GM19468 (cell line): ENCODE results near the gene SH3PXD2A.

Experiments
- ATAC-seq: cut with Tn5 transposase; IDR thresholded peaks from one replicate; pipeline ENCODE4 v1.9.1; 2021; ENCODE audit warnings: mild to moderate bottlenecking, moderate library complexity, moderate number of reproducible peaks; ENCODE audit not compliant: unreplicated experiment; ENCODE audit errors: extremely low read depth

The SH3PXD2A gene

GRCh38 chr10:103835096-103836050 lies 20.0 kb downstream of the SH3PXD2A start:
- no peak for ATAC-seq

- no peak for ATAC-seq
Observed at GRCh38 chr10:103834436-103835095, 20.8 kb downstream of the SH3PXD2A start.

DNA sequence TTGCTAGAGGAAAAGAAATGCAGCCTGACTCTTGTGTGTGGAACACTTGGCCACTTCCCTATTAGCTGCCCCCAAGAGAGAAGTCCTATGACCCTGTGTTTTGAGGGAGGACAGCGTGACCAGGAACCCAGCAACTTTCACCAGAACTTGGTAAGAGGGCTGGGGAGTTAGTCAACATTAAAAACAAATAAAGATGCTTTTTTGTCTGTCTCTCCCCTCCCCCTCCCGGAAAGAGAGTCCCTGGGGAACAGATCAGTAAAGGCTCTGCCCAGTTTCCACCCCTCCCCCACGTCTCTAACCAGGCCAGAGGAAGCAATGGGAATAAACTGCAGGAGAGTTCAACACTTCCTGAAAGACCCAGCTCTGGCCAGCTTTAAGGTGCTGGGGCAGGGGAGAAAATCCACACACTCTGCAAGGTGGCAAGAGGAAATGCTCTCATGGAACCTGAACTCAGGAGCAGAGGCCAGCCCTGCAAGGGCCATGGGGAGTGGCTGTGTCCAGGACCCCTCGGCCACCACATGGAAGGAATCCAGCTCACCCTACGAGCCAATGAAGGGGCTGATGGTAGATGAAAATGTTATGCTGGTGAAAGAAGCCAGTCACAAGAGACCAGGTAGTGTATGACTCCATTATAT lies 21.5 kb downstream of the SH3PXD2A start:
- no peak for ATAC-seq

GRCh38 chr10:103832806-103833205 lies 22.6 kb downstream of the SH3PXD2A start:
- ATAC-seq = no peak

GRCh38 chr10:103829838-103830465 lies 25.4 kb downstream of the SH3PXD2A start:
- ATAC-seq = no peak

DNA sequence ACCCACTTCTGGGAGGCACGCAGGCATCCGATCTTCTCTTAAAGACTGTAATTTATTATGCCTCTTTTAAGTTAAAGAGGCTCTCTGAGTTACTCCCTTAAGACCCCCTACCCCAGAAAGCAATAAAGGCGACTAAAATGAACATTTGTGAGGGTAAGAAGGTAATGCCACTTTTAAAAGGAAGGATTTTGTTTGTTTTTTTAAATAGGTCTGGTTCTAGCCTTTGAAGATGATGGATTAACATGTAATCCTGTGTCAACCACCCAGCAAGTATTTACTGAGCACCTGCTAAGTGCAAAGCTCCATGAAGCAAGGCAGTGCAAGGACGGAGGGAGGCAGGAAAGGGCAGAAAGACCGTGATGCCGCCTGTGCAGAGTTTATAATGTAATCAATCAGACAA lies 26.1 kb downstream of the SH3PXD2A start:
- no peak for ATAC-seq

- no peak for ATAC-seq
Observed at GRCh38 chr10:103828587-103829197, 26.7 kb downstream of the SH3PXD2A start.

- ATAC-seq = no peak
Observed at GRCh38 chr10:103828107-103828506, 27.3 kb downstream of the SH3PXD2A start.

- no peak for ATAC-seq
Observed at GRCh38 chr10:103826885-103827284, 28.5 kb downstream of the SH3PXD2A start.

DNA sequence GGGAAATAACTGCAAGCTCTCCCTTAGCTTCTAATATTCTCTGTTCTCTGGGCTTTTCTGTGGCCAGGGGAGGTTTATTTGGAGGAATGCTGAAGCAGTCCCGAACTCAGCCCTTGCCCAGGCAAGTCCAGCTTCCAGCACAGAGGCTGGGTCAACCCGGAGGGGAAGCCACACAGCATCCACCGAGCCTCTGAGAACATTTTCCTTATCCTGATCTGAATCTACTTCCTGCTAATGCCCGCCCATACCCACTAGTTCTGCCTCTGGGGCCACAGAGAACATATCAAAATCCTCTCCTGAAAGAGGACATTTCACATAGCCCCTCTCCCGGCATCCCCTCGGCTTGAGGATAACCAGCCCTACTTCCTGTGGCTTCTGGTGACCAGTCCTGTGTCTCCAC lies 31.1 kb downstream of the SH3PXD2A start:
- no peak for ATAC-seq

DNA sequence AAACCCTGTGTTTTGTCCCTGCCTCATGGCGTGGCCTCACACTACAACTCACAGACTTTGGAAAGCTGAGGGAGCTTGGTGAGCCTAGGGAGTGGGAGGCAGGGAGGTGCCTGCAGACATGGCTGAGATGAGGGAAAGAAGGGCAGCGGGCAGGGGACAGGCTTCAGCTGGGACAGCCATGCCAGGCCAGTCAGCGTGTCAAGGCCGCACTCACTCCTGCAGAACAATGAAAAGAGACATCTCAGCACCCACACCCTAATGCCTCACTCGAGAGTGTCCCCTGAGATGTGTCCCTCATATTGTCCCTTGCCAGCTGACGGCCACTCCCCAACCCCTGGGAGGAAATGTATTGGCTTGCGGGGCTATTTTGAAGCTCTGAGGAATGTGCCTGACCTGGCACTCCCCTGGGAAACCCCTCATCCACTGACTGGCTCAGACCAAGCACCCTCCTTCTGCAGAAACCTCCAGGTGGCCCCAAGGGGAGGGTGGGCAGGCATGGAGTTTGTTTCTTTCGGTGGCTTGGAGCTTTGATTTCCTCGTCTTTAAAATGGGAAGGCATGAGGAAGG lies 31.6 kb downstream of the SH3PXD2A start:
- ATAC-seq = no peak

- no peak for ATAC-seq
Observed at GRCh38 chr10:103822800-103823199, 32.6 kb downstream of the SH3PXD2A start.

- ATAC-seq = no peak
Observed at GRCh38 chr10:103822107-103822716, 33.2 kb downstream of the SH3PXD2A start.

- ATAC-seq = no peak
Observed at GRCh38 chr10:103820101-103821062, 35.0 kb downstream of the SH3PXD2A start.

GRCh38 chr10:103819493-103819892 lies 35.9 kb downstream of the SH3PXD2A start:
- no peak for ATAC-seq

- ATAC-seq = no peak
Observed at GRCh38 chr10:103818765-103819374, 36.5 kb downstream of the SH3PXD2A start.

- no peak for ATAC-seq
Observed at GRCh38 chr10:103818105-103818504, 37.3 kb downstream of the SH3PXD2A start.

DNA sequence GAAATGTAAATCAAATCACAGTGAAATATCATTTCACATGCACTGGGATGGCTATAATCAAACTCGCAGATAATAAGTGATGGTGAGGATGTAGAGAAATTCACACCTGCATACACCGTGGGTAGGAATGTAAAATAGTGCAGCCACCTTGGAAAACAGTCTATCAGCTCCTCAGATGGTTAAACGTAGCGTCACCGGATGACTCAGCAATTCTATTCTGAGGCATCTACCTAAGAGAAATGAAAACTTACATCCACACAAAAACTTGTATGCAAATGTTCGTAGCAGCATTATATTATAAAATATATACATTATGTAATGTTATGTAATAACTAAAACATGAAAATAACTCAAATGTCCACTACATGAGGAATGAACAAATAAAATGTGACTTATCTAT lies 38.9 kb downstream of the SH3PXD2A start:
- no peak for ATAC-seq
